ENCODE measurements around the gene FAM47E.
"Not testable (repeated sequence)": the region's sequence is repeated elsewhere in the genome, so short reads cannot be mapped to it uniquely, and the experiment has no call there.

Gene FAM47E

DNA sequence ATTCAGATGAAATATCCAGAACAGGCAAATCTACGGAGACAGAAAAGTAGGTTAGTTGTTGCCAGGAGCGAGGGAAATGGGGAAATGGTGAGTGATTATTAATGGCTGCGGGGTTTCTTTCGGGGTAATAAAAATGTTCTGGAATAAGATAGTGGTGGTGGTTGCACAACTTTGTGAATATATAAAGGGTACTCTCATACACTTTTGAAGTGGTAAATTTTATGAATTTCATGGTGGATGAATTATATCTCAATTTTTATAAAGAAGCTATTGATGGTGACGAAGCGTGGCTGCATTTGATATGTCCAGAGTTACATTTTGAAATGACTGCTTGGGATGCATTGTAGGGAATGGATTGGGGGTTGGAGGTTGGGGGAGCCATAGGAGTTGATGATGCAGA, 16.3 kb downstream of the FAM47E start:
- DNase-seq (ENCODE audit: low read depth in 3 of 3) = no peak

DNA sequence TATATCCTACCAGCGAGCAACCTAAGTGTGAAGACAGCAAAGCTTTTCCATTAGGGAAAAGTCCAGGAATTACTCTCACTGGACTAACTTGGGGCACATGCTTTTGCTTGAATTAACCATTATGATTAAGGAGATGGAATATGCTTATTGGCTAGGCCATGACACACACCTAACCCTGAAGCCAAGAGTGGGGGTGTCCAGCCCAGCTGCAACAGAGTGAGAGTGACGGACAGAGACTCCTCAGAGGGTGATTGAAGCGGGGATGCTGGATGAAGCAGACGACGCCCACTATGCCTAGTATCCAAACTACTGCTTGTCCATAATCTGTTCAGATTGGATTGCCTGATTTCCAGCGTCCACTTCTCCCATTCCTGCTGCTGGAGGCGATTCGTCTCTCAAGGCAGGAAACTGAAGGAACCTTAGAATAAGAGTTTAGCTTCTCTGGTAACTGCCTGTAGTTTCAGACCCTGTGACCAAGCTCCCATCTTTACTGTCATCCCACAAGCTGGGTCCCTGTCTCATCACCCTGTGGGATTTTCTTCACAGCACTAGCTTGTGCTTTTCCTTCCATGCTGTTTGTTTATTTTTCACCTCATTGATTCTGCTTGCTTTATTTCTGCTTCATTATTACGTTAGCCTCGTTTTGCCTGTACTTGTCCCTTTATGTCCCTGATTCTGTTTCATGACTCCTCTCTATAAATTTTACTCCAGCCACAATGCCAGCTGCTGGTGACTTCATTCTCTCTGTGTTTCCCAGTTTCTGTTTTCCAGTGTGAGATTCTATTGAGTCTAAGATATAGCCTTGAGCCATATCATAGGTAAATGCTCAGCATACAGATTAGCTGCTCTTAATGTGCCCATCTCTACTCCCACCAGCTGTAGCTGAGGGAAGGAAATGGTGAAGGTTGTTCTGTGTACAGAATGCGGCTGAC, 19.0 kb downstream of the FAM47E start:
- no peak for DNase-seq (ENCODE audit: low read depth in 3 of 3)

DNA sequence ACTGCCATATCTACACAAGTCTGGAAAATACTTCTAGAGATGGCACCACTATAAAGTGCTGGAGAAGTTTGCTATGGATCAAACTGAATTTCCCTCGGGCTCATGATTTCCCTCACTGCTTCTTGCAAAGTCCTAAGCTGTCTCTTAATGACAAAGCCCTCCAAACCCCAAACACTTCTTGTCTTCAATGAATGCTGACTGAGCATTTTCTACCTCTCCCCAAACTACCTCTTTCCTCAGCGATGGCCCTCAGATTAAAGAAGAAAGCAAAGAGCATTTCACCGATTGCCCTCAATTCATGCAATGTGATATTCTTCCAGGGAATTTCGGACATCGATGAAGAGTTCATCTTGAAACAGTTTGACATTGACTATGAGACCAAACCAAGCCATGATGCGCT, 19.7 kb downstream of the FAM47E start:
- DNase-seq (ENCODE audit: low read depth in 3 of 3) = no peak

DNA sequence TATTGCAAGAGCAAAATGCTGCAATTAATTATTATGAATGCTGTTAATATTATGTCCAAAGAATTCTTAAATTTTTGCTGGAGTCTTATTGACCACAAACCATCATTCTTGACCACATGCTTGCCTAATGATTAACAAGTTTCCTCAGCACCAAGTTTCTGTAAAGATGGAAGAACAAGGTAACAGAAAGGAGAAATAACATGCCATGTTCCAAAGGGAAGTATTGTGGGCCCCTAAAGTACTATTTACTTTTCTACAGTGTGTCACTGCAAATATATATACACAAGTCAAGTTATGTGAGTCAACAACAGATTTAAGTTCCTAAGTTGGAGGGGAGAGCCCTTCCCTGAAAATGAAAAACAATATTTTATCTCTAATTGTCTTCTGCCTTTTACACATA, 20.6 kb downstream of the FAM47E start:
- DNase-seq (ENCODE audit: low read depth in 3 of 3) = no peak

DNA sequence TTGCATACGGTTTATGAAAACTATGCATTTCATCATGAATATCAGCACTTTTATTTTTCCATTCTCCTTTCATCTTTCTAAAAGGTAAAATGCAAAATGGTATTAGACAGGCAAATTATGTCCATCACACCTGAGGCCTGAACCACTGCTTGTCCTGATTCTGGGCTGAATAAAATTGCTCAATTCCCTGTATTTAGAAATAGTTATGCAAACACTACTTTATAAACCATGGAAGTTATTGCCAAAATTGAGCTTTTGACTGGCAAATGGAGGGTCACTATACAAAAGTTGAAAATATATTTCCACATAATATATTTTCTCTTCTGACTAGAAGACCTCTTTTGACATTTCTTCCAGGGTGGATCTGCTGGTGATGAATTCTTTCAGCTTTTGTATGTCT, 21.1 kb downstream of the FAM47E start:
- no peak for DNase-seq (ENCODE audit: low read depth in 3 of 3)

DNA sequence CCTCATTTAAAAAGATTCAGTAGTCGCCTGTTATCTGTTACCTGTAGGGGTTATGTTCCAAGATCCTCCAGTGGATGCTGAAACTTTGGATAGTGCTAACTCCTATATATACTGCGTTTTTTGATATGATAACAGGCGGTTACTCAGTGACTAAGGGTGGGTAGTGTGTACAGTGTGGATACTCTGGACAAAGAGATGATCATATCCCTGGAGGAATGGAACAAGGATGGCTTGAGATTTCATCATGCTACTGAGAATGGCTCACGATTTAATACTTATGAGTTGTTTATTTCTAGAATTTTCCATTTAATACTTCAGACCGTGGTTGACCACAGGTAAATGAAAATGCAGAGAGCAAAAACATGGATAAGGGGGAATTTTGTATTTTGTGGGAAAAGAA, 21.5 kb downstream of the FAM47E start:
- DNase-seq (ENCODE audit: low read depth in 3 of 3) = no peak

DNA sequence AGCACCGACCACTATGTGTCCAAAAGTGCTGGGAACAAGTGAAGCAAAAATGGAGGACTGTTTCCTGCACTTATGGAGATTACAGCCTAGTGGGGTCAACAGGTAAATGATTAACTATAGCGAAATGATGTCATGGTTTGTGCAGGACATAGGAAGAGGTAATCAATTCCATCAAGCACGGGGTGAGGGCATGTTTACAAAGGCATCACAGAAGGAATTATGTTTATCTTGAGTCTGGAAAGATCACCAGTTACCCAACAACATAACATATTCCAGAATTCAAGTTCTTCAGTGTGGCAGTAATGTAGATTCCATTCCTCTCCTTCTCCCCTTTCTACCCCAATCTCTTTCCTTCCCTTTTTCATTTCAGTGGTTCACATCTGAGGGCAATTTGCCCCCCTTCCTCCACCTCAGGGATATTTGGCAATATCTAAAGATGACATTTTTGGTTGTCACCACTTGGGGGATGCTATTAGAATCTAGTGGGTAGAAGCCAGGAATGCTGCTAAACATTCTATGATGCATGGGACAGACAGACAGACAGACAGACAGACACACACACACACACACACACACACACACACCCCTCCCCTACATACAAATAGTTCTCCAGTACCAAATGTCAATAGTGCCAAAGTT, 24.1 kb downstream of the FAM47E start:
- DNase-seq (ENCODE audit: low read depth in 3 of 3) = no peak

DNA sequence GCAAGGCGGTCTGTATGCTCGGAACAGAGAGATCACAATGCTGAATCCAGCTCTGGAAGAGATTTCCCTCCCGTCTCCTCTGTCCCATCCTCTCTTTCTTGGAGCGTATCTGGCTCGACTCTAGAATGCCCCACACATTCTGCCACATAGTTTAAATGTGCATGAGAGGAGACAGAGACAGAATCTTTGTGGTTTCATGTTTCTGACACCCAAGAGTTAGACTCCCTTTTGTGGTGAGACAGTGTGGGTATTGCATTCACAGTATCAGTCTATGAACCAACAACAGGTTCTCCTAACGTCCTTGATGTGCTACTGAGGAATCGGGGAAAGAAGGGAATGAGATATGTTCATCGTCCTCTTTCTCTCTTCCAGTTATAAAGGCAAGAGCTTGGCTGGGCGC, 25.3 kb downstream of the FAM47E start:
- DNase-seq (ENCODE audit: low read depth in 3 of 3) = no peak

DNA sequence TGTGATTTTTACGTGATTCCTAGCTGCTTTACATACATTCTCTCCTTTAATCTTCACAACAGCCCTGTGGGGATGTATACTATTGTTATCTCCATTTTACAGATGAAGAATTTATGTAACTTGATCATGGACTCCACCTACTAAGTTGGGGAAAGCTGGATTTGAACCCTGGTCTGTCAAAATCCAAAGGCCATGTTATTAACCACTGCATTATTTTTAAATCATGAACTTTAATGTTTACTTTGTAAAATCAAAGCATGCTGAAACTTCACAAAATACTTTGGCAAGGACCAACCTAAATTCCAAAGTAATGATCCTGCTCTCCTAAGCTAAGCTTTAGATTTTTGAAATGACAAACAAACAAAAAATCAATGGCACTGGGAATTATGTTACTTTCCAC, 26.1 kb downstream of the FAM47E start:
- DNase-seq (ENCODE audit: low read depth in 3 of 3) = no peak

DNA sequence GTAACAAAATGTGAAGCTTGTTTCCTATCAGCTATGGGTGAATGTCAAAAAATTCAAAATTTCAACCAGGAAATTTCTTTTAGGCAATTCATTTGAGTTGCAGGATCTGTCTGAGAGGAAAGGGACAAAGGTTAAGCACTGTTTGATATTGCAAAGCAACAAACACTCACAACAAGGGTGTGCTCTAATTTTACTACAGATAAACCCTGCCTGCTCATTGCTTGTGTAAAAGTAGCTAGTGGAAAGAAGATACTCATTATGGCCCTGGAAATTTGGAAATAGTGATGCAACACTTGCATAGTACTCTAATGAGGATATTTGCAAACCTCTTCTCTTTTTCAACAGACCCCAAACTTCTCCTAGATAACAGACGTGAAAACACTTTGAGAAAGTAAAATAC, 27.1 kb downstream of the FAM47E start:
- no peak for DNase-seq (ENCODE audit: low read depth in 3 of 3)

DNA sequence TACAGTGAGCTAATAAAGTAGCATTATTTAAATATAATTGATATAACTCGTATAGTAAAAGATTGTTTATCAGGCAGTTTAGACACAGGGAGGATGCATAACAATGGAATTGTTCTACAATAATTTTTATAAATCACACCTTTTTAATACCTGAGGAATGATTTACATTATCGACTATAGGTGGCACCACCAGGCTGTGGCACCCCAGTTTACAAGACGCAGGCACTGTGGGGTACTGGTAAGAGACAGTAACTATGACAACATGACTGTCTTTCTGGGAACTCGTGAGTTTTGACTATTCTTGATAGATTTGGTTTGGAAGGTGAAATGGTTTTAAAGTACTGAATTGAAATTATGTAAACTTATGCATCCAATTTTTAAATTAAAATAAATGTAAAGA, 27.9 kb downstream of the FAM47E start:
- DNase-seq (ENCODE audit: low read depth in 3 of 3) = no peak

DNA sequence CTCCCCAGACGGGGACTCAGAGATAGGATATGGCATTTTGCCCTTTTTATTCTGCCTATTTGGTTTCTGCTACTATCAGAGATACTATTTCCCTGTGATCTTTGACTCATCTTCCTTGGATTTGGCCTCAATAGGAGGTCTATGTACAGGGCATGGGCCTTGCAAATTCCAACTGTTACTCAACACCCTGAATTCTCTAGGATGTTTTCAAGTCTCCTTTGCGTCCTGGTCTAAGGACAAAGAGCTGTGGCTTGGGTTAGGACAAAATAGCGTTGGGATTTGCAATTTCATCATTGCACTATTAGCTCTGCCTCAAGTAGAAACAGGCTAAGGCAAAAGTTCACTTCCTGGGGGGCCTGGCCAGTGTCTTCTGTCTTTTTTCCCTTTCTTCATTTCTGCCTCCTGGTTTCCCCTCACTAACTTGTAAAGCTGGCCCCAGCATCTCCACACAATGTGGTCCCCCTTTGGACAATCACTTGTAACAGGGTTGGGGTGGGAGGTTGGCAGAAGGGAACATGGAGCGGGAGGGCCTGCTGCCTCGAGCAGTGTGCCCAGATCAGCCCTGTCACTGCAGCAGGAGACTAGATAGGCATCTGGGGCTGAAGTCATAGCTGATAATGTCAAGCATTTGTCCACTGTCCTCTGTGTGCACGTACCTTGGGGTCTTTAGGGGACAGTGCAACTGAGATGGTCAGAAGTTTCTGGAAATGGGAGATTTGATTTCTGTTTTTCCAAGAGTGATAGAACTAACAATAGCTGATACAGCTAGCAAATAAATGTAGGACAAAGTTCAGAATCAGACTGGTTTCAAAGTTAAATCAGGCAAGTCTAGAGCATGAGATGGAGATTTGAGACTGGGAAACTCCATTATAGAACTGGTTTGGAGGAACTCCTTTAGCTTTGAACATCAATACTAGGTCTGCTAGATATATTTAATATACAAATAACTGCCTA, 29.2 kb downstream of the FAM47E start:
- no peak for DNase-seq (ENCODE audit: low read depth in 3 of 3)

DNA sequence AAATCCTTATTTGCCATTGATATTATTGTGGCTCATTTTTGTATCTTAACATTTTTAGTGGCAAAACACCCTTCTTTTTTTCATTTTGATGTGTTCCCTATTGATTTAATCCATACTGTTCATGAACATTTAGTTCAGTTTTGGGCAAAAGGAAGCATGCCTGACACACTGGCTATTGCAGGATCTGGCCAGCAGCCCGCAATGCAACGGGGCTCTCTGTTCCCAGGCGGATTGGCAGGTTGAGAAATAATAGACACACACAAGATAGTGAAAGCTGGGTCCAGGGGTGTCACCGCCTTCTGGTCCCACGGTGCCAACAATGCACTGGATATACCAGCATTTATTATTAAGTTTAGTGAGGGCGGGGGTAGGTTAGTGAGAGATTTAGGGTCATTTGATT, 30.1 kb downstream of the FAM47E start:
- not testable (repeated sequence) for DNase-seq (ENCODE audit: low read depth in 3 of 3)

DNA sequence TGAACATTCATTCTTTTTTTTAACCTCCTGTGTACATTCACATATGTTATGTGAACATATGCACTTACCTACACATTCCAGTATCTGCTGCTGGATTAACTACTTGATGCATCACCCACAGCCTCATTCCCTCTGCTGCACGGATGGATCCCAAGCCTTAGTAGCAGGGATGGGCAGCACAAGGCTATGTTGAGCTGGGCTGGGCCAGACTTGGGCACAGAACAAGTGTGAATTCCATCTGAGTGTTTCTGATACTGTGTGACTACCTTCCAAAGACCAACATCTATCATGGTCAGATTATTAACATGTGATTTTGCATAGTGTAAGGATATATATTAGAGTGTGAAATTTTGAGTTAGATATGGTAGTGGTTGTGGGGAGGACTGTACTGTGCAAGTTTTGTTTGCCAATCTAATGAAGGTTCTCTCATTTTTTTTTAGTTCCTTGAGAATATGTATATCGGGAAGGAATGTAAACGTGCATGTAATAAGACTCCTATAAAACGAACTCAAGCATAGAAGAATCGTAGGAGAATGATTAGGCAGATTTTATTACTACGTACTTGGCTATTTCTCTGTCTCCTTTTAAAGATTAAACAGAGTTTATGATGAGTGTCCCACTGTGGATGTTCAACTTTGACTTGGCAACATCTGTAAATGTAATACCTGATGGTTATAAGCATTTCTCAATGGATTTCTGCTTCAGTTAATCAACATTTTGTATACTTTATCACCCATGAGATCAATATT, 31.6 kb downstream of the FAM47E start:
- no peak for DNase-seq (ENCODE audit: low read depth in 3 of 3)

DNA sequence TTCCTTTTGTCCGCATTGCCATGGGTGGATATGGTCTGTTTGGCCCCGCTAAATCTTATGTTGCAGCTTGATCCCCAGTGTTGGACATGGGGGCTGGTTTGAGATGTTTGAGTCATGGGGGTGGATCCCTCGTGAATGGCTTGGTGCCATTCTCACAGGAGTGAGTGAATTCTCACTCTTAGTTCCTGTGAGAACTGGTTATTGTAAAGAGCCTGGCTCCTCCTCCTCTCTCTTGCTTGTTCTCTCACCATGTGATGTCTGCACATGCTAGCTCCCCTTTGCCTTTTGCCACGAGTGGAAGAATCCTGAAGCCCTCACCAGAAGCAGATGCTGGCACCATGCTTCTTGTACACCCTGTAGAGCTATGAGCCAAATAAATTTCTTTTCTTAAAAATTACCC, 32.4 kb downstream of the FAM47E start:
- no peak for DNase-seq (ENCODE audit: low read depth in 3 of 3)

DNA sequence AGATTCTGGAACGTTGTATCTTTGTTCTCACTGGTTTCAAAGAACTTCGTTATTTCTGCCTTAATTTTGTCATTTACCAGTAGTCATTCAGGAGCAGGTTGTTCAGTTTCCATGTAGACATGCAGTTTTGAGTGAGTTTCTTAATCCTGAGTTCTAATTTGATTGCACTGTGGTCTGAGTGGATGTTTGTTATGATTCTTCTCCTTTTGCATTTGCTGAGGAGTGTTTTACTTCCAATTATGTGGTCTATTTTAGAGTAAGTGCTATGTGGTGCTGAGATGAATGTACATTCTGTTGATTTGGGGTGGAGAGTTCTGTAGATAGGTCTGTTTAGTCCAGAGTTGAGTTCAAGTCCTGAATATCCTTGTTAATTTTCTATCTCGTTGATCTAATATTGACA, 36.3 kb downstream of the FAM47E start:
- DNase-seq (ENCODE audit: low read depth in 3 of 3) = not testable (repeated sequence)

DNA sequence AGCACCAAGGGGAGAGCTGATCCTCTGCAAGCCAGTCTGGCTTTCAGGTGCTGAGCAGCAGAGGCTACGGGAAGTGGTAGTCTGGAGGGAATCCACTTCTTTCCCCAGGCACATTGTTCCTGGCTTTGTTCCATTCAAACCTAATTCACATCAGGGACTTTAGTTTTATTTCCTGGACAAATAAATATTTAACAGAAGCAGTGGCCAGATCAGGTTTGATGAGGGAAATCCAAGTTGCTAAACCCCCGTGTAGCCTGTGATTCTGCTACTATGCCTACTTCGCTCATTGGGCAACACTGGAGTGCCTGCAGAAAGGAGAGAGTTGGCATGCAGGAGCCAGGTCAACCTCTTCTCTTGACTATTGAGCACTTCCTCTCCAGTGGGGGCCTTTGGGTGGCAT, 41.2 kb downstream of the FAM47E start:
- no peak for DNase-seq (ENCODE audit: low read depth in 3 of 3)

DNA sequence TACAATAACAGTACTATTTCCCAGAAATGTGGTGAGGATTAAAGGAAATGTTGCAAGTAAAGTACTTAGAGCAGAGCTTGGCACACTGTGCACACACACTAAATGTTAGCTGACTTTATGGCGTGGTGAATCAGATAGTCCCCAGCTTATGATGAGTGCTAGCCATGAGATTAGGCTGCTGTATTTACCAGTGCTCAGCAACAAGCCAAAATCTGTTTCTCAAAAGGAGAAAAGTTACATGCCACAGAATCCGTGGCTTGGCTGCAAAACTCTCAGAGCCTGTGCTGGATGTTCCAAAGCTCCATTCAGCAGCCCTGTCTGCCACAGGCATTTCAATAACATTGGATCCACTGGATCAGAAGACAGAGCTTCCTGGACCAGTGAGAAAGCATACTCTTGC, 42.3 kb downstream of the FAM47E start:
- no peak for DNase-seq (ENCODE audit: low read depth in 3 of 3)

DNA sequence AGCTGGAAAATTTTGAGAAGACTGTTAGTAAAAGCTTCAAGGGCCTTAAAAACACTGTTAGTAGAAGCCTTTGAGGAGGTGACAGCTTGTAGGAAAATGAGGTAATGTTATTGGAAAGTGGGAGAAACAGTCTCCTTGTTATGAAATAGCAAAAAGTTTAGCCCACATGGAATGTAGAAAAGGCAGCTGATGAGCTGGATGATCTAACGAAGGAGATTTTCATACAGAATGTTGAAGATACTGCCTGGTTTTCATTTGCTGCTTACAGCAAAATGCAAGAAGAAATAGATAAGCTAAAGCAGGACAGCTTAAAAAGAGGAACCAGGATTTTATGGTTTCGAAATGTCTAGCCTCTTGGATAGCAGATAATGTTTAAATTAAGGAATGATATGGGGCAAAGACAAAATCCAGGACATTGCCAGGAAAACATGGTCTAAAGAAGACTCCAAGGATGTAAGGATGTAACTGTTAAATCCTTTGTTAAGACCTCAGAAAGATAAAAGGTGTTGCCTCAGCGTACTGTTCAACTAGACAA, 44.8 kb downstream of the FAM47E start:
- no peak for DNase-seq (ENCODE audit: low read depth in 3 of 3)

DNA sequence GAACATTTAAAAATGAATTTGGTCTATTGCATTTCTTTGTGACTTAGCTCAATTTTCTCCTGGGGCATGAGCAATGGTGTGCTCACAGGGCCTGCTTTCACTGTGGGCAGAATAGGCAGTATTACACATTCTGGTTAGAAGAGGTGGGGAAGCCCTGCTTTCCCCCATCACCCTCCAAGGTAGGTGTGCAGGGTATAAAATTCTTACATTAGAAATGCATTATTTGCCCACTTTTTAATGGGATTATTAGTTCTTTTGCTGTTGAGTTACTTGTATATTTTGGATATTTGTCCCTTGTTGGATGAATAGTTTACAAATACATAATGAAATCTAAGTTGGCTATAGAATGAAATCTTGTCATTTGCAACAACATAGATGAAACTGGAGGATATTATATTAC, 46.7 kb downstream of the FAM47E start:
- no peak for DNase-seq (ENCODE audit: low read depth in 3 of 3)

DNA sequence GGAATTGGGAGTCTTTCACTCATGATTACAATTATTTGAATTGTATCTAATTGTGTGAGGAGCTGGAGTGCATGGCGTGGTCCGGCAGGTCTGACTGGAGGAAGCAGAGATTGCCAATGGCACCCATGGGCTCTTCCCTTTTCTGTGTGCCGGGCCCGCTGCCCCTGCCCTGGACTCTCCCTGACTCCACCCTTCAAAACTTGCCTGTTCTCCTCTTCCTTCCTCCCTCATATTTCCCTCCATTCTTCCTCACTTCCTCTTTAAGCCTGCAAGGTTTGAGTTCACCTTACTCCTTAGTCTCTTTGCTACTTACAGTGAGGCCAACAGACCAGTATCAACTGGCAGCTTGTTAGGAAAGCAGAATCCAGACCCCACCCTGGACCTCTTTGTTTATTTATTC, 48.5 kb downstream of the FAM47E start:
- DNase-seq (ENCODE audit: low read depth in 3 of 3) = no peak

All from stimulated activated CD4-positive, alpha-beta T cell treated with anti-CD3 and anti-CD28 coated beads, TNF-alpha, amount 100 ng/mL, for 48 hours (primary cell).